CD14-positive monocyte (primary cell): ENCODE measurements around the gene ISX. TPM values are rescaled to one million over a fixed set of nuclear protein-coding genes. Genes with fewer than 3 reads are reported as not detected.

Experiments
- DNase-seq, 3 donors: peaks; one replicate each; pipeline ENCODE4 v3.0.0-alpha.2; 2011 to 2022
- H2AFZ ChIP-seq: 2 replicates; pipeline ENCODE4 v1.6.0; 2012; ENCODE audit warnings: mild to moderate bottlenecking, low read depth, low read length, inconsistent platforms; ENCODE audit not compliant: insufficient read depth, poor library complexity, severe bottlenecking
- H3K27ac ChIP-seq, 2 donors: 1 replicate in 1 of 2; 2 replicates in 1 of 2; pipeline ENCODE4 v1.5.1; 2012 to 2013; ENCODE audit warnings: low read length in 2 of 2, control low read depth in 1 of 2, inconsistent platforms in 1 of 2, low read depth in 1 of 2, mild to moderate bottlenecking in 1 of 2
- H3K27me3 ChIP-seq, 2 donors: one replicate each; pipeline versions ENCODE4 v1.6.0 to v1.6.1; 2011 to 2013; ENCODE audit warnings: low read length in 2 of 2; ENCODE audit not compliant: control insufficient read depth in 2 of 2, insufficient read depth in 2 of 2
- H3K36me3 ChIP-seq, 2 donors: replicated peaks in 1 of 2; 1 replicate in 1 of 2; 2 replicates in 1 of 2; pipeline versions ENCODE4 v1.5.1 to v1.6.1; 2012 to 2013; ENCODE audit warnings: low read length in 2 of 2, control low read depth in 1 of 2, inconsistent platforms in 1 of 2, mild to moderate bottlenecking in 1 of 2; ENCODE audit not compliant: insufficient read depth in 2 of 2, control insufficient read depth in 1 of 2
- H3K4me1 ChIP-seq, 2 donors: 1 replicate in 1 of 2; 2 replicates in 1 of 2; pipeline versions ENCODE4 v1.5.1 to v1.6.1; 2012 to 2013; ENCODE audit warnings: low read length in 2 of 2, control low read depth in 1 of 2, inconsistent platforms in 1 of 2, mild to moderate bottlenecking in 1 of 2, moderate library complexity in 1 of 2; ENCODE audit not compliant: insufficient read depth in 2 of 2, control insufficient read depth in 1 of 2
- H3K4me2 ChIP-seq: replicated peaks from 2 replicates; pipeline ENCODE3; 2012; ENCODE audit warnings: low read length, moderate library complexity, mild to moderate bottlenecking; ENCODE audit not compliant: poor library complexity, severe bottlenecking; ENCODE audit errors: extremely low read depth
- H3K4me3 ChIP-seq, 3 experiments: fragments of 200-600 bp in 1 of 3; sonication (generic) in 1 of 3; replicated peaks in 1 of 3; 1 replicate in 2 of 3; 2 replicates in 1 of 3; pipeline ENCODE4 v1.5.1; 2011 to 2013; ENCODE audit warnings: low read length in 3 of 3, mild to moderate bottlenecking in 3 of 3, control low read depth in 2 of 3, low read depth in 2 of 3, inconsistent platforms in 1 of 3, moderate library complexity in 1 of 3
- H3K79me2 ChIP-seq: 2 replicates; pipeline ENCODE4 v1.6.0; 2012; ENCODE audit warnings: mild to moderate bottlenecking, control low read depth, inconsistent platforms, low read length, moderate library complexity; ENCODE audit not compliant: insufficient read depth
- H3K9ac ChIP-seq: 2 replicates; pipeline ENCODE4 v1.6.0; 2017; ENCODE audit warnings: low read length, mild to moderate bottlenecking; ENCODE audit not compliant: insufficient read depth, poor library complexity, severe bottlenecking
- H3K9me3 ChIP-seq, 2 donors: replicated peaks in 1 of 2; 1 replicate in 1 of 2; 2 replicates in 1 of 2; pipeline versions ENCODE4 v1.5.1 to v1.6.1; 2012 to 2013; ENCODE audit warnings: low read length in 2 of 2, control low read depth in 1 of 2; ENCODE audit not compliant: control insufficient read depth in 1 of 2, insufficient read depth in 1 of 2
- H4K20me1 ChIP-seq: 2 replicates; pipeline ENCODE4 v1.6.0; 2012; ENCODE audit warnings: mild to moderate bottlenecking, low read length, control low read depth, moderate library complexity; ENCODE audit not compliant: insufficient read depth
- H3K27ac Mint-ChIP-seq, 7 donors: one replicate each; pipeline ENCODE4 v1.8.0; 2020; ENCODE audit warnings: mild to moderate bottlenecking in 7 of 7, mixed read lengths in 7 of 7, moderate library complexity in 6 of 7, inconsistent platforms in 2 of 7
- H3K27me3 Mint-ChIP-seq, 3 donors: one replicate each; pipeline ENCODE4 v1.8.0; 2021 to 2022; ENCODE audit warnings: low read depth in 3 of 3, mild to moderate bottlenecking in 3 of 3, mixed read lengths in 3 of 3, moderate library complexity in 3 of 3, inconsistent platforms in 1 of 3
- H3K36me3 Mint-ChIP-seq, 2 donors: one replicate each; pipeline ENCODE4 v1.8.0; 2020; ENCODE audit warnings: mixed read lengths in 2 of 2, inconsistent platforms in 1 of 2, mild to moderate bottlenecking in 1 of 2
- H3K4me1 Mint-ChIP-seq: one replicate; pipeline ENCODE4 v1.8.0; 2020; ENCODE audit warnings: mild to moderate bottlenecking, mixed read lengths
- H3K4me3 Mint-ChIP-seq, 2 donors: one replicate each; pipeline ENCODE4 v1.8.0; 2020; ENCODE audit warnings: mild to moderate bottlenecking in 2 of 2, mixed read lengths in 2 of 2, moderate library complexity in 1 of 2
- H3K9me3 Mint-ChIP-seq, 7 donors: one replicate each; pipeline ENCODE4 v1.8.0; 2020 to 2022; ENCODE audit warnings: mixed read lengths in 7 of 7, mild to moderate bottlenecking in 6 of 7, moderate library complexity in 6 of 7, inconsistent platforms in 2 of 7
- CTCF ChIP-seq: fragments of 200-600 bp; IDR thresholded peaks from one replicate; pipeline ENCODE4 v1.8.0; 2022; ENCODE audit warnings: antibody characterized with exemption, mild to moderate bottlenecking
- WGBS: methylation state at CpG from one replicate; pipeline ENCODE4 v1.1.5; 2013; ENCODE audit warnings: missing lambda C conversion rate; ENCODE audit not compliant: insufficient coverage; 5-methylcytosine and 5-hydroxymethylcytosine counted together
- intact Hi-C, 2 donors: fragments of 100-400 bp; cut with micrococcal nuclease; formaldehyde crosslinking; loops; one replicate each; pipeline versions ENCODE4 v1.15.0 to v1.15.1; 2023
- polyA plus RNA-seq, 3 donors: library from polyadenylated mRNA; depleted of rRNA in 1 of 3; unstranded in 2 of 3; stranded (reverse) in 1 of 3; fragments of 300-500 nt in 2 of 3; fragments of >200 nt in 1 of 3; fragmentation: Illumina TruSeq in 2 of 3; gene quantifications; 1 replicate in 2 of 3; 2 replicates in 1 of 3; pipeline ENCODE4 v1.2.3, GENCODE V29; 2012 to 2021

Gene ISX
- polyA plus RNA-seq, 3 donors = not detected

GRCh38 chr22:35124691-35125219 lies 58.8 kb downstream of the ISX start:
- Histone ChIP-seq H3K4me1 (no peaks in the 10 kb centered on the region), H3K9me3 (no peaks in the 10 kb centered on the region), H4K20me1 (no peaks in the 10 kb centered on the region), H2AFZ (no peak overlapping the region), H3K4me2 (no peak overlapping the region), H3K36me3 (no peaks in the 10 kb centered on the region), H3K79me2 (no peaks in the 10 kb centered on the region), H3K4me3 (no peak overlapping the region), H3K27me3 (no peaks in the 10 kb centered on the region), H3K27ac (no peak overlapping the region), H3K9ac (no peak overlapping the region)
- intact Hi-C loops = no loop called here
- TF ChIP-seq CTCF = no peak
- H3K9me3 Mint-ChIP-seq = no peaks in the 10 kb centered on the region
- H3K4me3 Mint-ChIP-seq = no peak overlapping the region
- WGBS = no CpG with 5 or more reads among the region's 3 CpGs
- DNase-seq = no peak
- H3K27me3 Mint-ChIP-seq = peaks cover 0 to 14% (median 2%) of the 10 kb centered on the region in 3 donors
- no peaks in the 10 kb centered on the region for H3K36me3 Mint-ChIP-seq
- no peak overlapping the region for H3K27ac Mint-ChIP-seq
- H3K4me1 Mint-ChIP-seq = no peaks in the 10 kb centered on the region

- Mint-ChIP-seq H3K4me1 (no peaks in the 10 kb centered on the region), H3K27me3 (peaks cover 0 to 11% (median 5%) of the 10 kb centered on the region in 3 donors), H3K36me3 (no peaks in the 10 kb centered on the region), H3K4me3 (no peak overlapping the region), H3K9me3 (no peaks in the 10 kb centered on the region), H3K27ac (no peak overlapping the region)
- Histone ChIP-seq H4K20me1 (no peaks in the 10 kb centered on the region), H3K4me1 (no peaks in the 10 kb centered on the region), H3K79me2 (no peaks in the 10 kb centered on the region), H3K4me3 (no peak overlapping the region), H2AFZ (no peak overlapping the region), H3K27ac (no peak overlapping the region), H3K9ac (no peak overlapping the region), H3K4me2 (no peak overlapping the region), H3K27me3 (no peaks in the 10 kb centered on the region), H3K36me3 (no peaks in the 10 kb centered on the region), H3K9me3 (no peaks in the 10 kb centered on the region)
- WGBS = no CpG with 5 or more reads among the region's 8 CpGs
- no peak for DNase-seq
- intact Hi-C loops = no loop called here
- TF ChIP-seq CTCF = no peak
Observed at GRCh38 chr22:35126993-35127392, 61.0 kb downstream of the ISX start.
